Measurements from ENCODE around the gene EXOC3L1.

Gene EXOC3L1

GRCh38 chr16:67190041-67190440 lies at the start of gene EXOC3L1:
EXOC3L1 (minus strand) TSS chr16:67190136; CDS start chr16:67189676, 460 bp downstream.
- DNase-seq: no peak

DNA sequence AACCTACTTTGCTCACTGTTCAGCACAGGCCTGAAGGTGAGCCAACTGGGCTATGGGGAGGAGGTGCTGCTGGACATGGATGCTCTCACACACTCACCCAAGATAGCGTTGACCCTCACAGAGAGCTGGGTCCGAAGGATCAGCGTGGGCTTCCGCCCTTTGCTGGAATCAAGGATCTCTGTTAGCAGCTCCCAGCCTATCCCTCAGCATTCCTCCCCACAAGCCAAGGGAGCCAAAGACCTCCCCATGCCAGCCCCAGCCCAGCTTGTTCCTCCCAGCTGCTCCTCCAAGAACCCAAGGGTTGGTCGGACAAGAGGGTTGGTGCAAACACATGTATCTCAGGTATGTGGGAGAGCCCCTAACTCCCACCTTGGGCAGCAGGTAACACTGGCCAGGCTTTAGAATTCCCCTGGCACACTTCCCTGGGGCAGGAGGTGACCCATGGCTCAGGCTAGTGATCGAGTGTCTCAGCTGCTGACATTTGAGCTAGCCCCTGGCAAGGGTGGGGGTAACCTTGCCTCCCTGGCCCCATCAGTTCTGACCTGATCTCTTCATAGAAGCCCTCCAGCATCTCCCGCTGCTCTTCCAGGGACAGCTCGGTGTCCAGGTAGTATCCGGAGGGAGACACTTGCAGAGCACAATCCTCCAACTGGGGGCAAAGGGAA lies 49.0 kb upstream of the EXOC3L1 start:
- DNase-seq: no peak

GRCh38 chr16:67238278-67238575 lies 48.3 kb upstream of the EXOC3L1 start:
- DNase-seq: no peak

- no peak for DNase-seq
Measured at GRCh38 chr16:67237396-67238277, 47.7 kb upstream of the EXOC3L1 start.

GRCh38 chr16:67236563-67237395 lies 46.8 kb upstream of the EXOC3L1 start:
- DNase-seq: peak; percentile 86

DNA sequence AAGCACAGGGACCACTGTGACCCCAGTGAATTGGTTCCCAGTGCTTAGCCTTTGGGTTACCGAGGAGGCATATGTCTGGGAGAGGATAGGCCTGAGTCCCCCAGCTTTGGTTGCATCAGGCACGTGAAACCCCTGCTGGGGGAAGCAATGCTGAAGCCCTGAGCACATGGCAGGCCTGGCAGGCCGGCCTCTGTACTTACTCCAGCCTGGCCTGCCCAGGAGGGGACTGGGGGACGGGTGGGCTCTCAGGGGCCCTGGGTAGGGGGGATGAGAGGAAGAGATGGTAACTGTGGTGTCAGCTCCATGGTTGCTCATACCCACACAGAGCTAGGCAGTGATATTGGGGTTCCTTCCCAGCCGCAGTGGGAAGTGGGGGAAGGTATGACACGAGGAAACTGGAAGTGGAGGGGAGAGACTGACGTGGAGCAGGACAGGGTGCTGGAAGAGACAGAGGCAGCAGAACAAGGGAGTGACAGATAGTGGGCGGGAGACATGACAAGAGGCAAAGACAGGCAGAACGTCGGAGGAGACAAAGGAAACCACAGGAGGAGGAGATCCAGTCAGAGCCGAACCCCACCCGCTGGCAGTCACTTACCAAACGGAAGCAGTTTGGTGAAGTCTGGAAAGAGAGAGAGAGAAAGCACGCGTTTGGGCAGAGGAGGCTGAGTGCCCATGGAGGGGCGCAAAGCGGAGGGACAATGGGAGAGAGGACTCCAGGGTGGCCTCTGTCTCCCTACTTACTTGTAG lies 46.1 kb upstream of the EXOC3L1 start:
- peak; percentile 78 for DNase-seq

DNA sequence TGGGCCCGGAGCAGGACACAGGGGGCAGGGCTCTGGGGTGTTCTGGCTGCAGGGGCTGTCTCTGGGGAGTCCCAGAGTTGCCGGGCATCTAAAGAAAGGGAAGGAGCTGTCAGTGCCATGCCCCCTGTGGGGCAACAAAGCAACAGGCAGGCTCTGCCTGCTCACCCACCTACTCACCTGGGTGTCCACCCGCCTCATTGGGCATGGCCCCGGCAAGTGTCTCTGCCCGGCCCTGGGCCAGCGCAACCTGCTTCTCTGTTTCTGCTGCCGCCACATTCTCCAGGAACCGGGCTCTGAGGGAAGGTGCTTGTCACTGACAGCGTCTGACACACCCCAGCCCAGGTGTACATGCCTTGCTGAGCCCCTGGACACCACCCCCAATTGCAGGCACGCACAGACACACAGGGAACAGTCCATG lies 44.3 kb upstream of the EXOC3L1 start:
- DNase-seq: no peak

- no peak for DNase-seq
Measured at GRCh38 chr16:67233596-67233995, 43.7 kb upstream of the EXOC3L1 start.

- no peak for DNase-seq
Measured at GRCh38 chr16:67230809-67231660, 41.1 kb upstream of the EXOC3L1 start.

DNA sequence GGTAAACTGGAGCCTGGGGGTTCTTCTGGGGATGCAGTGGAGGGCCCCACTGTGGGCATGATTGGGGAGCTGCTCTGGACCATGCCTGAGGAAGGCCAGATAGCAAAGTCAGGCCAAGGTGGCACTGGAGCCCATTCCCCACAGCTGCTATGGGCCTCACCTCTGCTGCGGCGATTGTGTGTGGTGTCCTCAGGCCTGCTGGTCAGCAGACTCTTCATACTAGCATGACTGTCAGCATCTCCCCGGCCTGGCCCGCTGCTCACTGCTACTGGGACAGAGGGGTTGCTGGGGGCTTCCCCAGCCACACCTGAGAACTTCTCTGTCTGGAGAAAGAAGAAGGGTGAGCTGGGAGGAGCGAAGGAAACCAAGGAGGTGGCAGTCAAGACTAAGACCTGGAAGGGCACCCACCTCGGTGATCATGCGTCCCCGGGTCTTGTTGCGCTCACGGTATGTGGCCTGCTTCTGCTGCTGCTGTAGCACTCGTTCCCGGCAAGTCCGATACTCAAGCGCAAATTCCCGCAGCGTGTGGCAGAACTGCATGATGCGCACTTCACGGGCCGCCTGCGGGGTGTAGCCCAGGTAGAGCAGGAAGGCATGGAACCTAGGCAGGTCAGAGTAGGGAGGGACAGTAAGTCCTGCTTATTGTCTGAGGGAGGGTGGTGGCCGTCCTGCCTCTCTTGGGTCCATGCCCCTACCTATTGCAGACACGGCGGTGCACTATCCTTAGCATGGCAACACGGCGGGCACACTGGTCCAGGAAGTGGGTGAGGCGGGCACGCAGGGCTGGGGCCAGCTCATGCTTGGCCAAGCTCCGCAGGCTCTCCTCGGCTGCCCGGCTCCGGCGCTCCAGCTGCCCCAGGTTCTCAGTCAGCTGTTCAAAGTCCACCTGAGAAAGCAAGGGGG lies 40.2 kb upstream of the EXOC3L1 start:
- no peak for DNase-seq

- no peak for DNase-seq
Measured at GRCh38 chr16:67228905-67229304, 39.0 kb upstream of the EXOC3L1 start.

GRCh38 chr16:67228034-67228785 lies 38.3 kb upstream of the EXOC3L1 start:
- DNase-seq: no peak

DNA sequence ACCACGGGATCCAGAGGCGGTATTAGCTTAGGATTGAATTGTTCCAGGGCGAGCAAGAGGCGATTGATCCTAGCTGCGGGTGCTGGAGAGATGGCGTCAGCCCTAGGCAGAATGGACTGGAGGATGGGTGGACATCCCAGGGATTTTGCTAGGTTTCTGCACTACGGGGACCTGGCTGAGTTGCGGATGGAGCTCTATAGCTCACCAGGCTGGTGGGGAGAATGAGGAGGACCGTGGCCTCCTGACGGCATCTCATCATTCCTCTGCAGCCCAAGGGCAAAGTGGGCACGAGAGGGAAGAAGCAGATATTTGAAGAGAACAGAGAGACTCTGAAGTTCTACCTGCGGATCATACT lies 37.6 kb upstream of the EXOC3L1 start:
- no peak for DNase-seq

GRCh38 chr16:67226804-67227566 lies 37.0 kb upstream of the EXOC3L1 start, which contains the start of gene TMEM208:
TMEM208 (plus strand) TSS chr16:67227130; CDS start chr16:67227219, 89 bp downstream.
- DNase-seq: peak; percentile 98

DNA sequence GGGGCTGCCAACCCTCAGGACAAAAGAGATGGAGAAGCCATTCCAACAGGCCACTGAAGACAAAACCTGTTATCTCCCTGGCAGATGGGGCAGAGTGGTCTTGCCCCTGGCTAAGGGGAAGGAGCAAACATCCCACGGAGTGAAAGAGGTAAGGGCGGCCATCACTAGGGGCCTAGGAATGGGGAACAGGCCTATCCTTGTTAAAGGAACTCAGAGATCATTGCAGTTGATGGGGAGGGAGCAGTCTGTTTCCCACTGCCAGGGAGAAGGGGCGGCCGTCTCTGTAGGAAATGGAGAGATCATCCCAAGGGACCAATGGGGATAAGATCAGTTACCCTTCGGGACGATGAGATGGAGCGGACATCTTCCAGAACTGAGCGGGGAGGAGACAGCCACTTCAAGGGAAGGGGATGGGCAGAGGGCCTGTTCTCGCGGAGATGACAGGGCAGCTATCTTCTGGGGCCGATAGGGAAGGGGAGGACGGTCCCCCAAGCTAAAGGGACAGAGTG lies 36.4 kb upstream of the EXOC3L1 start:
- no peak for DNase-seq

- no peak for DNase-seq
Measured at GRCh38 chr16:67223992-67224391, 34.1 kb upstream of the EXOC3L1 start.

DNA sequence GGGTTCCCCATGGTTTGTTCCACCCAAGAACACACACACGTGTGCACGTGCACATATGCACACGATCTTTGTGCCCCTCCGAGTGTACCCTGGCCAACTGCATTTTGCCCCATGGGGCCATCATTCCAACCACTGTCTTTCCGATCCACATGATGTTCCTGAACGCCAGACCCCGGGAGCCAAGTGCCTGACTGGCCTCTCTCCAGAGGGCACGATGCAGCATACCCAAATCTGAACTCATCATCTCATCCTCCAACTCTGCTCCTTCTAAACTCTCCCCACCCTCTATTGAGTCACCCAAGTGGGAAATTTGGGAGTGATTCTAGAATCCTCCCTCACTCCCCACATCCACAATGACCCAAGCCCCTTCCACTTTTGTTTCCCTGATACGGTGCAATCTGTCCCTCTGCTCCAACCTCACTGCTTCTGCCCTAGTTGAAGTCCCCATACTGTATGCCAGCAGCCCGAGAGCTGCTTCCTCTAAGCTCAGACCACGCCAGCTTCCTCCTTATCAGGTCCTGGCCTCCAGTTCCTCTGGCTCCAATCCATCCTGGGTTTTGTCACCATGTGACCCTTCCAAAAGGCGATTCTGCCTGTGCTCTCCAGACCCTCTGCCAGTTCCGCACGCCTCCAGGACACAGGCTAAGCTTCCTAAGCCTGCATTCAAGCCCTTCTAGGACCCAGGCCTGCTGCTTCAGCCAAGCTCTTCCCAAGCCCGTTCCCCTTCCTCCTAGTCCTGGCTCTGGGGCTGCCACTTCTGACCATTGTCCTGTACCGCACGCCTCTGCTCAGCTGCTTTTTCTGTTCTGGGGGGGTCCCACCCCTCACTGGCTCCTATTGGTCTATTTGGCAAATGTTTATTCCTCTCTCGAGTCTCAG lies 26.9 kb upstream of the EXOC3L1 start:
- DNase-seq: no peak

DNA sequence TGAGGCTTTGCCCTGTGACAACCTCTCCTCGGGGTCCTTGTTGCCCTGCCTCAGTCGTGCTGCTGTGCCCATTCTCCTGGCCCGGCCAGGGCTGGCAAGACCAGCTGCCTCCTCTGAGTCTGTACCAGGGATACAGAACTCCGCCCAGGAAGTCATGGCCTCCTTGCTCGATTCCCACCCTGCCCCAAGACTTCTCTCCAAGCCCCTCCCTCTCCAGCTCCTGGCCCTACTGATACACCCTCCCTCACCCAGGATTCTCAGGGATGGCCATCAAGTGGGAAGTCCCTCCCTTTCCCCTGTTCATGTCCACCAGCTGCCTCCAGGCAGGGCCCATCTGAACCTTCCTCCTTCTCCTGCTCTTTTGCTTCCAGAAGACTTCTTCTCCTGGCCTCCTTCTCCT lies 25.8 kb upstream of the EXOC3L1 start:
- DNase-seq: no peak
